Panc1 (cell line): Measurements from ENCODE around the gene SMYD5. TPM values are rescaled to one million over a fixed set of nuclear protein-coding genes. Genes with fewer than 3 reads are reported as not detected.
"Not testable (repeated sequence)": the region's sequence is repeated elsewhere in the genome, so short reads cannot be mapped to it uniquely, and the experiment has no call there.

Experiments
- ATAC-seq: fragments of 200-7000 bp; cut with Tn5 transposase; 2 replicates; pipeline ENCODE4 v1.9.1; 2020; ENCODE audit warnings: mild to moderate bottlenecking, moderate library complexity
- BruUV-seq: library from RNA; stranded (reverse); fragments of 400-500 nt; replicated peaks from 2 replicates; lab custom pipeline; 2021; lab: Mats Ljungman, UMichigan
- CTCF ChIA-PET: fragments of 300-600 bp; sonication (Branson Sonifier 250); formaldehyde crosslinking; loops from one replicate; lab custom pipeline; 2022; ENCODE audit warnings: antibody characterized with exemption; lab: Charles Lee
- POLR2A ChIA-PET: fragments of 300-600 bp; sonication (Branson Sonifier 250); formaldehyde crosslinking; loops from one replicate; lab custom pipeline; 2022; ENCODE audit warnings: antibody characterized with exemption; lab: Charles Lee
- DNase-seq: peaks from one replicate; pipeline ENCODE4 v3.0.0-alpha.2; 2010; ENCODE audit warnings: low read depth, low spot score
- H3K27ac ChIP-seq: 2 replicates; pipeline ENCODE4 v1.5.1; 2011; ENCODE audit warnings: mild to moderate bottlenecking, low read length, inconsistent platforms
- H3K27me3 ChIP-seq: fragments of 200-500 bp; sonication (Bioruptor generic); 2 replicates; pipeline ENCODE4 v1.6.0; 2014; ENCODE audit warnings: low read length, inconsistent platforms; ENCODE audit not compliant: control insufficient read depth, insufficient read depth
- H3K36me3 ChIP-seq: fragments of 200-500 bp; sonication (Bioruptor generic); 2 replicates; pipeline ENCODE4 v1.5.1; 2014; ENCODE audit warnings: inconsistent platforms, mild to moderate bottlenecking, low read length, moderate library complexity; ENCODE audit not compliant: control insufficient read depth, insufficient read depth
- H3K4me1 ChIP-seq: 2 replicates; pipeline ENCODE4 v1.5.1; 2011; ENCODE audit warnings: inconsistent platforms, mild to moderate bottlenecking, low read length, moderate library complexity; ENCODE audit not compliant: control insufficient read depth, insufficient read depth
- H3K4me3 ChIP-seq, 2 experiments: 2 replicates each; pipeline ENCODE4 v1.5.1; 2011 to 2012; ENCODE audit warnings: low read depth in 2 of 2, low read length in 2 of 2, mild to moderate bottlenecking in 2 of 2, inconsistent platforms in 1 of 2, moderate library complexity in 1 of 2
- H3K9me3 ChIP-seq: fragments of 200-500 bp; sonication (Bioruptor generic); 2 replicates; pipeline ENCODE4 v1.5.1; 2014; ENCODE audit warnings: low read depth, mild to moderate bottlenecking, inconsistent platforms, low read length, moderate library complexity; ENCODE audit not compliant: control insufficient read depth, insufficient read depth
- POLR2AphosphoS5 ChIP-seq: IDR thresholded peaks from 2 replicates; pipeline ENCODE4 v1.6.1; 2012; ENCODE audit warnings: mild to moderate bottlenecking, low read depth, low read length, moderate library complexity
- SIN3A ChIP-seq: IDR thresholded peaks from 2 replicates; pipeline ENCODE4 v1.6.1; 2012; ENCODE audit warnings: low read depth, mild to moderate bottlenecking, low read length, moderate library complexity, borderline replicate concordance; ENCODE audit not compliant: insufficient read depth
- TCF7L2 ChIP-seq: IDR thresholded peaks from 2 replicates; pipeline ENCODE4 v1.6.1; 2011; ENCODE audit warnings: mild to moderate bottlenecking, low read depth, low read length, inconsistent platforms
- in situ Hi-C: cut with HindIII; loops from 2 replicates; pipeline ENCODE4 v1.10.0; 2016; ENCODE audit warnings: low sequenced_read_pairs, low pct_unique_long_range_greater_than_20kb
- intact Hi-C: fragments of 100-400 bp; cut with micrococcal nuclease; formaldehyde crosslinking; loops from one replicate; pipeline ENCODE4 v1.10.0; 2022; ENCODE audit not compliant: unreplicated experiment
- total RNA-seq: library from RNA; stranded (reverse); gene quantifications from one replicate; pipeline ENCODE4 v1.2.1, GENCODE V29; 2021; ENCODE audit not compliant: unreplicated experiment
- TF ChIP-seq, protein P1 (sequence below), 2 experiments: IDR thresholded peaks; 2 replicates each; pipeline ENCODE4 v1.6.1; 2011 to 2012; ENCODE audit warnings: low read depth in 2 of 2, control low read depth in 1 of 2, low read length in 1 of 2, mild to moderate bottlenecking in 1 of 2, moderate library complexity in 1 of 2; ENCODE audit not compliant: insufficient read depth in 1 of 2
- TF ChIP-seq, protein P2 (sequence below): fragments of 450-650 bp; IDR thresholded peaks from 2 replicates; pipeline ENCODE4 v1.5.1; 2017; ENCODE audit warnings: mild to moderate bottlenecking

Gene SMYD5
- total RNA-seq, 1 experiment from 2014 or later: 37.6 TPM

DNA sequence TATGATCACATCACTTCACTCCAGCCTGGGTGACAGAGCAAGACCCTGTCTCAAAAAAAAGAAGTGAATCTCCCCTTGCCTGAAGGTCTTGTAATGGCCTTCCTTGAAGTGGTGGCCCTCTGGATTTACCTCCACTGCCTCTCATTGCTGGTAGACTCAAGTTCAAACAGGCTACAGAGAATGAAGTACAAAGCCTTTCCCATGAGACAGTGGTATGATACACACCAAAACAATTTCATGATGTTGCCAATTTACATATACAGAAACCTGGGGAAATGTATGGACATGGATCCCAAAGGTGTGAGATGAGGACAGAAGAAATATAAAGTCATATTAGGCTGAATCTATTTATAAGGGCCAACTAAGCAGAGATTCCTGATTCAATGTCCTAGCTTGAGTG lies 16.5 kb upstream of the SMYD5 start:
- Histone ChIP-seq H3K4me3 (no peak overlapping the region), H3K9me3 (no peaks in the 10 kb centered on the region), H3K27me3 (peaks cover 11% of the 10 kb centered on the region), H3K27ac (no peak overlapping the region), H3K36me3 (no peaks in the 10 kb centered on the region), H3K4me1 (peaks cover 4% of the 10 kb centered on the region; the same call in 1 of the 2 replicates)
- POLR2A ChIA-PET: no interaction called here
- TF ChIP-seq SIN3A (no peak), POLR2AphosphoS5 (no peak), TCF7L2 (no peak)
- TF ChIP-seq, protein P1, sequence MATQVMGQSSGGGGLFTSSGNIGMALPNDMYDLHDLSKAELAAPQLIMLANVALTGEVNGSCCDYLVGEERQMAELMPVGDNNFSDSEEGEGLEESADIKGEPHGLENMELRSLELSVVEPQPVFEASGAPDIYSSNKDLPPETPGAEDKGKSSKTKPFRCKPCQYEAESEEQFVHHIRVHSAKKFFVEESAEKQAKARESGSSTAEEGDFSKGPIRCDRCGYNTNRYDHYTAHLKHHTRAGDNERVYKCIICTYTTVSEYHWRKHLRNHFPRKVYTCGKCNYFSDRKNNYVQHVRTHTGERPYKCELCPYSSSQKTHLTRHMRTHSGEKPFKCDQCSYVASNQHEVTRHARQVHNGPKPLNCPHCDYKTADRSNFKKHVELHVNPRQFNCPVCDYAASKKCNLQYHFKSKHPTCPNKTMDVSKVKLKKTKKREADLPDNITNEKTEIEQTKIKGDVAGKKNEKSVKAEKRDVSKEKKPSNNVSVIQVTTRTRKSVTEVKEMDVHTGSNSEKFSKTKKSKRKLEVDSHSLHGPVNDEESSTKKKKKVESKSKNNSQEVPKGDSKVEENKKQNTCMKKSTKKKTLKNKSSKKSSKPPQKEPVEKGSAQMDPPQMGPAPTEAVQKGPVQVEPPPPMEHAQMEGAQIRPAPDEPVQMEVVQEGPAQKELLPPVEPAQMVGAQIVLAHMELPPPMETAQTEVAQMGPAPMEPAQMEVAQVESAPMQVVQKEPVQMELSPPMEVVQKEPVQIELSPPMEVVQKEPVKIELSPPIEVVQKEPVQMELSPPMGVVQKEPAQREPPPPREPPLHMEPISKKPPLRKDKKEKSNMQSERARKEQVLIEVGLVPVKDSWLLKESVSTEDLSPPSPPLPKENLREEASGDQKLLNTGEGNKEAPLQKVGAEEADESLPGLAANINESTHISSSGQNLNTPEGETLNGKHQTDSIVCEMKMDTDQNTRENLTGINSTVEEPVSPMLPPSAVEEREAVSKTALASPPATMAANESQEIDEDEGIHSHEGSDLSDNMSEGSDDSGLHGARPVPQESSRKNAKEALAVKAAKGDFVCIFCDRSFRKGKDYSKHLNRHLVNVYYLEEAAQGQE (IDR thresholded peaks at IDR 0.05; ENCODE audit: insufficient read depth in 1 of 2, low read depth in 2 of 2, low read length in 1 of 2): no peak
- TF ChIP-seq, protein P2, sequence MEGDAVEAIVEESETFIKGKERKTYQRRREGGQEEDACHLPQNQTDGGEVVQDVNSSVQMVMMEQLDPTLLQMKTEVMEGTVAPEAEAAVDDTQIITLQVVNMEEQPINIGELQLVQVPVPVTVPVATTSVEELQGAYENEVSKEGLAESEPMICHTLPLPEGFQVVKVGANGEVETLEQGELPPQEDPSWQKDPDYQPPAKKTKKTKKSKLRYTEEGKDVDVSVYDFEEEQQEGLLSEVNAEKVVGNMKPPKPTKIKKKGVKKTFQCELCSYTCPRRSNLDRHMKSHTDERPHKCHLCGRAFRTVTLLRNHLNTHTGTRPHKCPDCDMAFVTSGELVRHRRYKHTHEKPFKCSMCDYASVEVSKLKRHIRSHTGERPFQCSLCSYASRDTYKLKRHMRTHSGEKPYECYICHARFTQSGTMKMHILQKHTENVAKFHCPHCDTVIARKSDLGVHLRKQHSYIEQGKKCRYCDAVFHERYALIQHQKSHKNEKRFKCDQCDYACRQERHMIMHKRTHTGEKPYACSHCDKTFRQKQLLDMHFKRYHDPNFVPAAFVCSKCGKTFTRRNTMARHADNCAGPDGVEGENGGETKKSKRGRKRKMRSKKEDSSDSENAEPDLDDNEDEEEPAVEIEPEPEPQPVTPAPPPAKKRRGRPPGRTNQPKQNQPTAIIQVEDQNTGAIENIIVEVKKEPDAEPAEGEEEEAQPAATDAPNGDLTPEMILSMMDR: no peak
- in situ Hi-C loops (no loop called here), intact Hi-C loops (no loop called here)
- no peak for ATAC-seq
- BruUV-seq: no TSS peak
- DNase-seq: no peak
- CTCF ChIA-PET: no interaction called here

DNA sequence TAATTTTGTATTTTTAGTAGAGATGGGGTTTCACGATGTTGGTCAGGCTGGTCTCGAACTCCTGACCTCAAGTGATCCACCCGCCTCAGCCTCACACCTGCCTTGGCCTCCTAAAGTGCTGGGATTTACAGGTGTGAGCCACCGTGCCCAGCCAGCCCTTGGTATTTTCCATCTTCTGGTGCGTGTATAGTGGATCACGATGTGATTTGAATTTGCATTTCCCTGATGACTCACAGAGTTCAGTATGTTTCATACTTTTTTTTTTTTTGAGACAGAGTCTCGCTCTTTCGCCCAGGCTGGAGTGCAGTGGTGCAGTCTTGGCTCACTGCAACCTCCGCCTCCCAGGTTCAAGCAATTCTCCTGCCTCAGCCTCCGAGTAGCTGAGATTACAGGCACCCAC lies 13.8 kb upstream of the SMYD5 start:
- POLR2A ChIA-PET, DNase-seq, intact Hi-C loops, in situ Hi-C loops, BruUV-seq, H3K27ac ChIP-seq, H3K9me3 ChIP-seq, ATAC-seq, H3K4me3 ChIP-seq, H3K4me1 ChIP-seq, CTCF ChIA-PET, H3K36me3 ChIP-seq: not testable (repeated sequence)
- H3K27me3 ChIP-seq: peaks cover 11% of the 10 kb centered on the region

DNA sequence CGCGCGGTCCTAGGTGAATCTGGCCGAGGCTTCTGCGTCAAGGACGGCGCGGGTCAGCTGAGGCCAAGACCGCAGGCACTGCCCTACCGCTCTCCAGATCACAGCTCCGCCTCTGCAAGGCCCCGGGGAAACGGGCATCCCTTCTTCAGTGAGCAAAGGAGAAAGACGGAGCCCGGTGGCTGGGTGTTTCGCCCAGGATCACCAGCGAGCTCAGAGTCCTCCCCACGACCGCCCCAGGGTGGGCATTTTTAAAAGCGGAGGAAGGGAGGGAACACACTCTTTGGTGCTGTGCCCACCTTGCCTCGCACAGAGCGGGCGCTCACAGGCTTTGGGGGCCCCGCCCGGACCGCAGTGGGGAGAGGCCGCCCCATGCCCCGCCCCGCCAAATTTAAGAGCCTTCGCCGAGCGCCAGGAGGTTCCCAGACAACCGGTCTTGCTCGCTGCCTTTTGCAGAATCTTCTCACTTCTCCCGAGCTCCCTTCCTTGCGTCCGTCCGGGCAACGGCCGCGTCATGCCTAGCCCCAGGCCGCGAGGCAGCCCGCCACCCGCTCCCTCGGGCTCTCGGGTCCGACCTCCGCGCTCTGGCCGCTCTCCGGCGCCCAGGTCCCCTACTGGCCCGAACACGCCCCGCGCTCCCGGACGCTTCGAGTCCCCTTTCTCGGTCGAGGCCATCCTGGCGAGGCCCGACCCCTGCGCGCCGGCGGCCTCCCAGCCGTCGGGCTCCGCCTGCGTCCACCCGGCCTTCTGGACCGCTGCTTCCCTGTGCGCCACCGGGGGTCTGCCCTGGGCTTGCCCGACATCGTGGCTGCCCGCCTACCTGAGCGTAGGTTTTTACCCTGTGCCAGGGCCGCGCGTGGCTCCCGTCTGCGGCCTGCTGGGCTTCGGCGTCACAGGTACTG lies 11.6 kb upstream of the SMYD5 start, which contains the start of gene NOTO:
TSS of gene NOTO (plus strand) at position 419 of the 899 bp plus-strand sequence. CDS start at position 512, 93 bp downstream.
- in situ Hi-C loops: no loop called here
- H3K4me1 ChIP-seq: peaks cover 4% of the 10 kb centered on the region; the same call in 1 of the 2 replicates
- BruUV-seq: no TSS peak
- H3K27me3 ChIP-seq: peaks cover 3% of the 10 kb centered on the region; the same call in 1 of the 2 replicates
- no peaks in the 10 kb centered on the region for H3K36me3 ChIP-seq
- TF ChIP-seq POLR2AphosphoS5 (no peak), SIN3A (no peak), TCF7L2 (no peak)
- TF ChIP-seq, protein P2: no peak
- TF ChIP-seq, protein P1 (IDR thresholded peaks at IDR 0.05; ENCODE audit: insufficient read depth in 1 of 2, low read depth in 2 of 2, low read length in 1 of 2): no peak
- DNase-seq: no peak
- CTCF ChIA-PET: no interaction called here
- ATAC-seq: peak; percentile 88
- peak within 1 kb of the TSS; percentile 30 to 48 for H3K4me3 ChIP-seq
- POLR2A ChIA-PET: no interaction called here
- no peak within 1 kb of the TSS for H3K27ac ChIP-seq
- no peaks in the 10 kb centered on the region for H3K9me3 ChIP-seq
- intact Hi-C loops: no loop called here
